ENCODE data around the gene ACD.

Gene ACD

GRCh38 chr16:67661886-67662652, 2.0 kb upstream of the ACD start:
- no peak for DNase-seq (ENCODE audit: low spot score)

GRCh38 chr16:67661101-67661761, 1.2 kb upstream of the ACD start:
- DNase-seq (ENCODE audit: low spot score), result no peak

DNA sequence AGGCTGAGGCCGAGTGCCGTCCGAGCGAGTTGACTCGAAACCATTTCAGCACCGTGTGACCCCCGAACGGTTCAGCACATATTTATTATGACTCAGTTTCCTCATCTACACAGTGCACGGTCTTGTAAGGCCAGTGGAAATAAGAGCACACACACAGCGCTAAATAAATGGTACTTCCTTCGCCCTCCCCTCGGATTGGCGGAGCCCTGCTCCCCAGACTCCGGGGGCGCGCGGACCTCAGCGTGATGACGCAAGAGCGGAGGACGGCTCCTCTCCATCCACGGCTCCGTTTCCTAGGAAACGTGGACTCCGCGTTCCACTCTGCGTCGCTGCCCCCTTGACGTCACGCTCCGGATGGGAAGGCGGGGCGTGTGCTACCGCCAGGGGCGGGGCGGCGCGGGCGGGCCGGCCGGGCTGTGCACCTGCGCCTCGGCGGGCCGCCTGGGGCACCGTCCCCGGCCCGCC, 536 bp upstream of the ACD start, which contains the start of gene PARD6A:
Gene PARD6A (plus strand): TSS at position 397 of the 465 bp plus-strand sequence. CDS start 79 bp downstream, outside the sequence.
- DNase-seq (ENCODE audit: low spot score), result peak; percentile 95

GRCh38 chr16:67658849-67659674, 998 bp downstream of the ACD start:
- DNase-seq (ENCODE audit: low spot score), result no peak

DNA sequence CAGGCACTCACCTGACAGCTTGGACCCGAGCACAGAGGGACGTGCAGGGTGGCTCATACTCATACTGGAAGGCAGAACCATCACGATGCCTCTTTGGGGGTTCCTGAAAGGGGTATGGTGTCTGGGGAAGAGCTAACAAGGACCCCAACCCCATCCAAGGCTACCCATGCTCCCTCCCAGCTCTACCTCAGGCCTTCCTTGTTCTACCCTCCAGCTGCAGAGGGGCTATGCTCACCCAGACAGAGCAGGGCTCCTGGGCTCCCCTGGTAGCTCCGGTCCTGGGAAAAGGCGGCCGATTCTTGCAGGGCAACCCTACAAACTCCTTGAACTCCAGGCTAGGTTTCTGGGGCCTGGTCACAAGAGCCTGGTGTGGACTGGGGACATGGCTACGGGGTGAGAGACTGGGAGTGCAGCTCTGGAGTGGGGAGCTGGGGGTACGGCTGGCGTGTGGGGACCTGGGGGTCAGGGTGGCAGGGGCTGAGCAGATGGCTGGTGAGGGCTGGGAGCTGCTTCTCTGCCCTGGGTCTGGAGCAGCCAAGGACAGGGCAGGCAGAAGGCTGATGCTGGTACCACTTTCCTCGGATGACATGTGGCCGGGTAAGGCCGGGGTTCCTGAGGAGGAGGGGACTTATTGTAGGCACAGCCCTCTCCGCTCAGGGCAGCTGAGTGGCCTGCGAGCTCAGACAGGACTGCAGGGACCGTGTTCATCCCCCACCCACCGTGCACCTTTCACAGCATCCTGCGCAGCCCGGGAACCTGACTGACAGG, 2.1 kb downstream of the ACD start:
- no peak for DNase-seq (ENCODE audit: low spot score)

GRCh38 chr16:67657017-67657608, 2.9 kb downstream of the ACD start:
- no peak for DNase-seq (ENCODE audit: low spot score)

DNA sequence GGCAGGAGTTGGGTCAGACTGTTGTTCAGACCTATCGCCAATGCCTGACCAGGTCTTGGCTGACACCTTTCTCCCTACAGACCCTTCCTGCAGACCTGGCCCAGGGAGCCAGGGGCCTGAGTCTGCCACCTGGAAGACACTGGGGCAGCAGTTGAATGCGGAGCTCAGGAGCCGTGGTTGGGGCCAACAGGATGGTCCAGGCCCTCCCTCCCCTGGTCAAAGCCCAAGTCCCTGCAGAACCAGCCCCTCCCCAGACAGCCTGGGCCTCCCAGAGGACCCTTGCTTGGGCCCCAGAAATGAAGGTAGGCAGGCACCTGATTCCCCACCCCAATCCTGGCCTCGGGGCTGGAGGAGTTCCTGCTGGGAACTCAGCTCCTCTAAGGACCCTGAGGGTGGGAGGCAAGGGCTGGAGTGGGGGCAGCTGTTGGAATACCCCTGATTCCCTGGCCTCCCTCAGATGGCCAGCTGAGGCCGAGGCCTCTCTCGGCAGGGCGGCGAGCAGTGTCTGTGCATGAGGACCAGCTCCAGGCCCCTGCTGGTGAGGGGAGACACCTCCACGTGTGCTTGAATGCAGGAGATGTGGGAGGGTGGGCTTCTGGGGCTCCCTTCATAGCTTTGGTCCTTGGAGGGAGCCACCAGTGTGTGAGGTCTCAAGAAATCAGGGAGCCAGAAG, 3.6 kb downstream of the ACD start:
- DNase-seq (ENCODE audit: low spot score), result no peak

DNA sequence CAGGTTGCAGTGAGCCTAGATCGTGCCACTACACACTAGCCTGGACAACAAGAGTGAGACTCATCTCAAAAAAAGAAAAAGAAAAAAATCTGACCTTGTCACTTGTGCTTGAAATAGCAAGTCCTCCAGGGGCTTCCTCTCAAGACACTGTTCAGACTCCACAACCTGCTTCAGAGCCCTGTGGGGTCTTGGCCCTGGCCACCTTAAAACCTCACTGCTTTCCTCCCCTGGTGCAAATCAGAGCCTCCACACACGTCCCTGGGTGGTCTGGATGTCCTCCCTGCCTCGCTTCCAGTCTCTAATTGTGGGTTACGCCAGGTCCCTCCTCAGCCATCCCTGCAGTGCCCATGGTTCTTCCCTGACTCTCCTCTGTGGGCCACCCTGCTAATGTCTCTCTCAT, 4.7 kb downstream of the ACD start:
- DNase-seq (ENCODE audit: low spot score), result no peak

DNA sequence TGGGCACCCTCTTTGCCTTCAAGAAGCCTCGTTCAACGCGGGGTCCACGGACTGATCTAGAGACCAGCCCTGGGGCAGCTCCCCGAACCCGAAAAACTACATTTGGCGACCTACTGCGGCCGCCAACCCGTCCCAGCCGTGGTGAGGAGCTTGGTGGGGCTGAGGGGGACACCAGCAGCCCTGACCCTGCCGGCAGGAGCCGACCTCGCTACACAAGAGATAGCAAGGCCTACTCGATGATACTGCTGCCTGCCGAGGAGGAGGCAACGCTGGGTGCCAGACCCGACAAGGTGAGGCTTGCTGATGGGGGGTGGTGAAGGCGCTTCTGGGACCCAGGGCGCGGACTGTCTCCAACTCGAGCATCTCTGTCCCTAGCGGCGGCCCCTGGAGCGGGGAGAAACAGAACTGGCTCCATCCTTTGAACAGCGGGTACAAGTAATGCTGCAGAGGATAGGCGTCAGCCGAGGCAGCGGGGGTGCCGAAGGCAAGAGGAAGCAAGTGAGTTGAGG, 5.6 kb downstream of the ACD start:
- DNase-seq (ENCODE audit: low spot score), result no peak

- no peak for DNase-seq (ENCODE audit: low spot score)
Measured at GRCh38 chr16:67653789-67654402, 6.2 kb downstream of the ACD start.

DNA sequence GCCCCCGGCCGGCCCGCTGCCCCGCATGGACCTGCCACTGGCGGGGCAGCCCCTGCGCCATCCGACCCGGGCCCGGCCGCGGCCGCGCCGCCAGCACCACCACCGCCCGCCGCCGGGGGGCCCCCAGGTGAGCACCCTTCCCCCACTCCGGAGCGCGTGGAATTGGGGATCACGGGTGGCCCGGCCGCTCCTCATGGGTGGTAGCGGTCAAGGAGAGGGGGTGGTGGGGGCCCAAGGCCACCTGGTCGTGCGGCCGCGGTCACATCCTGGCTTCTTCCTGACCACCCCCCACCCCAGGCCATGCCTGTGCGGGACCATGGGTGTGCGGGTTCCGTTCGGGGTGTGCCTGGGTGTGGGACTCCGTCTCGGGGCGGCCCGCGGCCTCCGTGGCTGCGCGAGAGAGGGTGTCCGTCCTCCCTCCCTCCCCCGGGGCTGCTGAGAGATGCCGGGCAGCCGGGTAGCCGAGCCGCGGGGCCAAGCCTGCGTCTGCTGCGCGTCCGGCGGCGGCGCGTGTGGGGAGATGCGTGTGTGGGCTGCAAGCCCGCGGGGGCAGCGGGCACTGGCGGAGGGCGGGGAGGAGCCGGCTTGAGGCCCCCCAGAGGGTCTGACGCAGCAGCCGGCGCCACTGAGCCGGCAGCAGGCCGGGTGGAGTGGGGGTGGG, 6.8 kb downstream of the ACD start:
- no peak for DNase-seq (ENCODE audit: low spot score)

DNA sequence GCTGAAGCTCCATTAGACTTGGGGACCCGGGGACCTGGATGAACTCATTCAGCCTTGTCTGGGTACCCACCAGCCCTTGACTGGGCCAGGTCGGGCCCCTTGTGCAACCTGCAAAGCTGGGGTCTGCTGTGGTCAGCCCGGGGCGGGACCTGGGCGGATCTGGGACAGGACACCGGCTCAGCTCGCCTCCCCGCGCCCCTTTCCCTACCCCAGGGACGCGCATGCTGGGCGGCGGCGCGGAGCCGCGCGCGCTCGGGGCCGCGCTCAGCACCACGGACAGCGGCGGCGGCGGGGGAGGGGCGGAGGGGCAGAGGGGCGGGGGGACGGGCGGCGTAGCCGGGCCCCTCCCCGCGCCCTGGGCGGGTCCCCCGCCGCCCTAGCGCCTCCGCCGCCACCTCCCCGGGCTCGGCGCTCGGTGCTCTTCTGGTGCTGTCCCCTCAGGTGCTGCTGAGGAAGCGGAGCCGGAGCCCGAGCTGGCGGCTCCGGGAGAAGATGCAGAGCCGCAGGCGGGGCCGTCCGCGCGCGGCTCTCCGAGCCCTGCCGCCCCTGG, 7.4 kb downstream of the ACD start:
- no peak for DNase-seq (ENCODE audit: low spot score)

GRCh38 chr16:67651847-67652246, 8.2 kb downstream of the ACD start:
- DNase-seq (ENCODE audit: low spot score), result no peak

GRCh38 chr16:67651039-67651438, 9.0 kb downstream of the ACD start:
- no peak for DNase-seq (ENCODE audit: low spot score)

DNA sequence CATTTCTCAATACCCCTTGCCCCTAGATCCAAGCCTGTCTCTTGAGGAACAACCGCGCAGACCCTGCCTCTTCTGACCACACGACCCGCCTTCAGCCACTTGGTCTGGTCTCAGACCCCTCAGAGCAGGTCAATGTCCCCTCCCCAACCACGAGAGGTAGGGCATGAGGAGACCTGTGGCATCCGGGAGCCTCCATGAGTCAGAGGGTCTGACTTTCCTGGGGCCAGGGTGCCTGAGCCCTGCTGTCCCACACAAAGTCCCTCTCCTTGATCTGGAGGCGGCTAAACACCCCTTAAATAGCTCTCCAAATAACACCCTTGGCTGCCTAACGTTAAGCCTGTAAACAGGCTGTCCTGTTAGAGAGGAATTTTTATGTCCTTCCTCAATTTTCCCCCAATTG, 10.0 kb downstream of the ACD start:
- DNase-seq (ENCODE audit: low spot score), result no peak

DNA sequence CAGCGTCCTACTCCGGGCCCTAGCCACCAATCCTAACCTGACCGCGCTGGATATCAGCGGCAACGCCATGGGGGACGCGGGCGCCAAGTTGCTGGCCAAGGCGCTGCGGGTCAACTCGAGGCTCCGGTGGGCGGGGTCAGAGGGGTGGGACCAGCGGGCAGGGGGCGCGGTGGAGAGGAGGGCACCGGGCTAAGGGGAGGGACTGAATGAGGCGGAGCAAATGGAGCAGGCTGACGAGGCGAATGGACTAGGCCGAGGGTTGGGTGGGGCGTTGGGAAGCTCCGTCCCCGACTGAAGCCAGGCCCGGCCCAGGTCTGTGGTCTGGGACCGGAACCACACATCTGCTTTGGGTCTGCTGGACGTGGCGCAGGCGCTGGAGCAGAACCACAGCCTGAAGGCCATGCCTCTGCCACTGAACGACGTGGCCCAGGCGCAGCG, 10.5 kb downstream of the ACD start:
- no peak for DNase-seq (ENCODE audit: low spot score)

- no peak for DNase-seq (ENCODE audit: low spot score)
Measured at GRCh38 chr16:67648764-67649407, 11.2 kb downstream of the ACD start.

DNA sequence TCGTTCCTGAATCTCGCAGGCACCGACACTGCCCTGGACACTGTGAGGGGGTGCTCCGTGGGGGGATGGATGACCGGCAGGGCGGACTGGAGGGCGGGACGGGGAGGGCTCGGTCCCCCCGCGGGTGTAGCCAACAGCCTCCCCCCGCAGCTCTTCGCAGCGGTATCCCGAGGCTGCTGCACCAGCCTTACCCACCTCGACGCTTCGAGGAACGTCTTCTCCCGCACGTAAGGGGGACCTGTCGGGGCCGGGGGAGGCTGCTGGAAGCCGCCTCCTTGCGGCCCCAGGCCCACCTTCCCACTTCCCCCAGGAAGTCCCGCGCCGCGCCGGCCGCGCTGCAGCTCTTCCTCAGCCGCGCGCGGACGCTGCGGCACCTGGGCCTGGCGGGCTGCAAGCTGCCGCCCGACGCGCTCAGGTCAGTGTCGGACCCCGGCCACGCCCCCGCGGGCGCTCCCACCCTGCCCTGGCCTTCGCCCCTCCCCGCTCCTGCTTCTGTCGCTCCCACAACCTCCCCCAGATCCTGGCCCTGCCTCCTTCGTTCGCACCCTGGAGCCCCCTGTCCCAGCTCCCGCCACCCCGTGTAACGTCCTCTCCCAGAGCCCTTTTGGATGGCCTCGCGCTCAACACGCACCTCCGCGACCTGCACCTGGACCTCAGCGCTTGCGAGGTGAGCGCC, 11.8 kb downstream of the ACD start:
- DNase-seq (ENCODE audit: low spot score), result no peak

Data from hematopoietic multipotent progenitor cell treated with erythropoietin and hydrocortisone succinate and interleukin-3 and kit ligand, for 17 days (in vitro differentiated cells).